Activated effector memory CD4-positive, alpha-beta T cell treated with anti-CD3 and anti-CD28 coated beads, Interleukin-2, amount 50 U/mL, for 16 hours (primary cell): ENCODE measurements around the gene COL27A1.
A peak's percentile ranks its signal among the peaks of the same experiment; 100 is the strongest.
"Not testable (repeated sequence)": the region's sequence is repeated elsewhere in the genome, so short reads cannot be mapped to it uniquely, and the experiment has no call there.

Experiments used
- DNase-seq: peaks from one replicate; pipeline ENCODE4 v3.0.0-alpha.2; 2020

The COL27A1 gene

GRCh38 chr9:114311571-114312512 lies 156.5 kb downstream of the COL27A1 start:
- peak; percentile 42 for DNase-seq

- DNase-seq: peak; percentile 2
Measured at GRCh38 chr9:114312513-114312875, 157.2 kb downstream of the COL27A1 start.

GRCh38 chr9:114313186-114313585 lies 157.8 kb downstream of the COL27A1 start:
- peak; percentile 6 for DNase-seq

GRCh38 chr9:114314256-114314867 lies 159.0 kb downstream of the COL27A1 start:
- peak; percentile 31 for DNase-seq

DNA sequence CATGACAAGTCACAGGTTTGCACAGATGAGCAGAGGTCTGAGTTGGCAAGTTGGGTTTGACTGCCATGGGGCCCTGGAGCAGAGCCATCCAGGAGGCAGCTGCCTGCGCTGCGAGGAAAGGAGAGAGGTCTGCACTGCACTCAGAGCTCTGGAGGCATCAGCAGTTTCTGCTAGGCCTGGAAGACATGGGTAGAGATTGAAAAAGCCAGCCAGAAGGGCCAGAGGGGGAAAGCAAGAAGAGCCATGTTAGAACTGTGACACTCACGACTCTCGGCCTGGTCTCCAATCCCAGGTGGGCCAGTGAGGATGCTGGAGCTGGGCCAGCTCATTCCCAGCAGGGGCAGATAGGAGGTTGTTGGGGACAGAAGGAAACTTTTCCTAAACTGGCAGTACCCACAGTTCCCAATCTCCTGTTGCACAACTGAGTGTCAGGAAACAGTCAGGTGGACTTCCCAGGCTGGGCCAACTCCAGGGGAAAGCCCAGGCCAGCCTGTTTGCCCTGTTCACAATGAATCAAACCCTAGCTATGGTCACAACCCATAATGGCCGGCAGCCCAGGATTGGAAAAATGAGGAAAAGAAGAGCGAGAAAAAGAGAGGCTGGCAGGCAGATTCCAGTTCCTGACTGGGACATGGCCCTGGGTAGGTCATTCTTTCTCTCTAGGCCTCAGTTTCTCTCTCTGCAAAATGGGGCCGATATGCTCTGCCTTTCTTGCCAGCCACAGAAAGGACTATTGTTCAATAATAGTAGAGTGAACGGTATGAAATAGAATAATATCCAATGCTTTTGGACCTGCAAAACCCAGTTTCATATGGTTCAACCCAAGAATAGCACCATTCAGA lies 159.8 kb downstream of the COL27A1 start:
- DNase-seq: peak; percentile 46

DNA sequence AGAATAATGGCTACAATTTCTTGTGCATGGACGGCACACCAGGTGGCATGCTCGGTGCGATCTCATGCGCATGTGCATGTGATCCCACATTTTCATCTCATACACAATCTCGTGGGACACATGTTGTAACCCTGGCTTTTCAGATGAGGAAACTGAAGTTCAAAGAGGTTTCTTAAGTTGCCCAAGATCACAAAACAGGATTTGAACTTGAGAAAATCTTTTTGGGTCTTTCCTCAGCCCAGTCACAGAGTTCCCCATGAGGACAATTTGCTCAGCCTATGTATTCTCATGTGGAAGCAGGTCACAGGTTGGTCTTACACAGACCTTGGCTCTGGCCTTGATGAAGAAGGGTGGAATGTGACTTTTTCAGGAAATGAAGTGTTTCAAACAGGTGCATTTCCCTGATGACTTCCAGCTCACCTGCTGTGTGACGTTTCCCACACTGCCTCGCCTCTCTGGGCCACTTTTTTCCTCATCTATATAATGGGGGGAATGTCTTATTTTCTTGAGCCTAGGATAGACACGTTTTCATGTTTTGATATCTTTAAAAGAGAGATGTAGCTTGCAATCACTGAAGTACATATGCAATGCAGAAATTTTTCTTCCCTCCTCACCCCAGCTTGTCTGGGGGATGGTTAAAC lies 160.5 kb downstream of the COL27A1 start:
- peak; percentile 34 for DNase-seq

GRCh38 chr9:114316605-114317230 lies 161.4 kb downstream of the COL27A1 start:
- DNase-seq: peak; percentile 53

DNA sequence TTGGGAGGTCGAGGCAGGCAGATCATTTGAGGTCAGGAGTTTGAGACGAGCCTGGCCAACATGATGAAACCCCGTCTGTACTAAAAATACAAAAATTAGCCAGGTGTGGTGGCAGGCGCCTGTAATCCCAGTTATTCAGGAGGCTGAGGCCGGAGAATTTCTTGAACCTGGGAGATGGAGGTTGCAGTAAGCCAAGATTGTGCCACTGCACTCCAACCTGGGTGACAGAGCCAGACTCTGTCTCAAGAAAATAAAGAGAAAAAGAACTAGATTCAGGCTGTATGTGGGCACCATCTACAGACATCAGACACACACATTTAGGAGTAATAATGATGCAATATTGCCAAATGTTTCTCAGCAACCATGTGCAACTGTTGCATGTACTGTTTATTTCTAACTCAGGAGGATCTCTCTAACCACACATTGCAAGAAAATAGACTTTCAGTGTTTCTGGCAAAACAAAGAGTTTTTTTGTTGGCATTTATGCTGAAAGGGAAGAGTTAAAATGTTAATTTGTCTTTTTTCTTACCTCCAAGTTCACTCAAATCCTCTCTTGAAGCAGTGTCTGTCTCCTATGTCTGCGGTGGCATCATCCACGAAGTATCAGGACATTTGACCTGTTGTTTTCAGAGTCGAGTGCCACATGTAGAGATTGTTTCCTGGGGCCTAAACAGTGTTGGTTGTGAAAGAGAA lies 162.5 kb downstream of the COL27A1 start:
- DNase-seq: peak; percentile 8

- DNase-seq: peak; percentile 25
Measured at GRCh38 chr9:114318416-114318815, 163.1 kb downstream of the COL27A1 start.

GRCh38 chr9:114319147-114319546 lies 163.8 kb downstream of the COL27A1 start:
- DNase-seq: peak; percentile 4

DNA sequence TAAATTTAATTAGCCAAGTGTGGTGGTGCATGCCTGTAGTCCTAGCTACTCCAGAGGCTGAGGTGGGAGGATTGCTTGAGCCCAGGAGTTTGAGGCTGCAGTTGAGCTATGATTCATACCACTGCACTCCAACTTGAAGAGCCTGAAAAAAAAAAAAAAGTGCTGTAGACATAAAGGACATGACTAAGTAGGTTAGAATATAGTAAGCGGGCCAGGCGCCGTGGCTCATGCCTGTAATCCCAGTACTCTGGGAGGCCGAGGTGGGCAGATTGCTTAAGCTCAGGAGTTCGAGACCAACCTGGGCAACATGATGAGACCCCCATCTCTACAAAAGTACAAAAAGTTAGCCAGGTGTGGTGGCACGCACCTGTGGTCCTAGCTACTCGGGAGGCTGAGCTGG lies 165.4 kb downstream of the COL27A1 start:
- DNase-seq: peak; percentile 6

- DNase-seq: no peak
Measured at GRCh38 chr9:114321759-114322158, 166.4 kb downstream of the COL27A1 start.

DNA sequence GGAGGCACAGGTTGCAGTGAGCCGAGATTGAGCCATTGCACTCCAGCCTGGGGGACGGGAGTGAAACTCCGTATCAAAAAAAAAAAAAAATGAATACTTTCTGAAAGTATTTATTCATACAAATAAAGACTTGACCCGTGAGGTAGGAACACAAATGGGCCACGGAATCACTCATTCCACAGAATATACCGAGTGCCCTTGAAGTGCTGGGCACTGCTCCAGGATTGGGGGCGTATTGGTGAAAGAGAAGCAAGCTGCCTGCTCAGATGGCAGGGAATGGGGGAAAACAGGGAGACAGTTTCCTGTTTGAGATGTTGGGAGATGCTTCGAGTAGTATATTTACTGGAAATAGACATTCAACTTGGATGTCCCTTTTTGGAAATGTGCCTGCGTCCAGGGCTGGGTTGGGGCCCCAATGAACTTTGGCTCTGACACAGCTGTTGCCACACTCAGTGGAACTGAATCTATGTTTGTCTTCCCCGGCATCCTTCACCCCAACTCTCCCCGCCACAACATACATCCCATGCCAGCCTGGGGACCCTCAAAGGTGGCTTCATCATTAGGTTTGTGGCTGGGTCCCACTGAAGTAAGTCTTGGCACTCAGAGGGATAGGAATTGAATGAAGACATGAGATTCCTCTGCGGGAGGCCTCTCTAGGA lies 167.0 kb downstream of the COL27A1 start:
- not testable (repeated sequence) for DNase-seq

DNA sequence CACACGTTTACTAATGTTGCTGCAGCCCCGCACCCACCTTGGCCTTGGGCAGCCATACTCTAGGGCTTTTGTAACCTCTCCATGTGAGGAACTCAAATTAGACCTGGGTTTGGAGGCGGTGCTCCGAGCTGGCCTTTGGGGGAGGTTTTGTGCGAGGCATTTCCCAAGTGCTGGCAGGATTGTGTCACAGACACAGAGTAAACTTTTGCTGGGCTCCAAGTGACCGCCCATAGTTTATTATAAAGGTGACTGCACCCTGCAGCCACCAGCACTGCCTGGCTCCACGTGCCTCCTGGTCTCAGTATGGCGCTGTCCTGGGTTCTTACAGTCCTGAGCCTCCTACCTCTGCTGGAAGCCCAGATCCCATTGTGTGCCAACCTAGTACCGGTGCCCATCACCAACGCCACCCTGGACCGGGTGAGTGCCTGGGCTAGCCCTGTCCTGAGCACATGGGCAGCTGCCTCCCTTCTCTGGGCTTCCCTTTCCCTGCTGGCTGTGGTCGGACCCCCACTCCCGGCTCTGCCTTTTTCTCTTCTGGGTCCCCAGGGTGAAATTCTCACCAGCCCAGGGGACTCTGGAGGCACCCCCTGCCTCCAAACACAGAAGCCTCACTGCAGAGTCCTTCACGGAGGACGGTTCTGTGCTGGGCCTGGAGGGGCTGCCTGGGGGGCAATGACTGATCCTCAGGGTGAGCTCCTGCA lies 167.6 kb downstream of the COL27A1 start, which contains the start of gene ORM1:
Gene ORM1, plus strand, starts transcription at position 268 of the 701 bp plus-strand sequence. Its CDS starts 36 bp downstream, at position 304.
- not testable (repeated sequence) for DNase-seq

DNA sequence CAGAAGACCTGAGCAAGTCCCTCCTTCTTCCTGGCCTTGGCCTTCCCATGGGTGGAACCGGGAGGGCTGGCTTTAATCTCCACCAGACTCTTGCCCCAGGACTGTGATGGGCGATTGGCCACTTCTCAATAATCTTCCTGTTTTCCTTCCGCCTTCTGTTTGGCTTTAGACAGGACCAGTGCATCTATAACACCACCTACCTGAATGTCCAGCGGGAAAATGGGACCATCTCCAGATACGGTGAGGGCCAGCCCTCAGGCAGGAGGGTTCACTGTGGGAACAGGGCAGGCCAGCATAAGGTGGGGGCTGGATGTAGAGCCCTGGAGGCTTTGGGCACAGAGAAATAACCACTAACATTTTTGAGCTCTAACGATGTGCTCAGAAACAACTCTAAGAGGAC lies 168.5 kb downstream of the COL27A1 start:
- not testable (repeated sequence) for DNase-seq

DNA sequence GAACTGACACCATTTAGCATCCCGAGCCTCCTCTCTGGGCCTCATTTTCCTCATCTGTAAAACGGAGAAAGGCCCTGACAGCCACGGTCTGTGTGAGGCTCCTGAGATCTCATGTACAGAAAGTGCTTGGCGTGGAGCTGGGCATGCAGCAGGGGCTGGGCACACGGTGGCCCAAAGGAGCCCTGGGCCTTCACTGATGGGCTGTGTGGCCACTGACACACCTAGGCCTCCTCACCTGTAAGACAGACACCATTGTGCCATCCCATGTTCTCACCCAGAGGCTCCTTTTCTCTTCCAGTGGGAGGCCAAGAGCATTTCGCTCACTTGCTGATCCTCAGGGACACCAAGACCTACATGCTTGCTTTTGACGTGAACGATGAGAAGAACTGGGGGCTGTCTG lies 169.2 kb downstream of the COL27A1 start:
- DNase-seq: no peak

DNA sequence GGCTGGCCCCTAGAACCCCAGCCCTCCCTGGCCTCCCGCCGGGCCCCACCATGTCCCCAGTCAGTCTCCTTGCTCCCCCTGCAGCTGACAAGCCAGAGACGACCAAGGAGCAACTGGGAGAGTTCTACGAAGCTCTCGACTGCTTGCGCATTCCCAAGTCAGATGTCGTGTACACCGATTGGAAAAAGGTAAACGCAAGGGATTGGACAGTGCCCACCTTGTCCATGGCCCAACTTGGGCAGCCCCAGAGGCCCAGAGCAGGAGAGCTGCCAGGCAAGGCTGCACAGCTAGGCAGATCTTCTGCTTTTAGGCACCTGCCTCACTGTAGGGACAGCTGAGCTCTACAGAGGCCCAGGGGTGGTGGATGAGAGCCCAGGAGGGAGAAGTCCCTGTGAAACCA lies 169.6 kb downstream of the COL27A1 start:
- not testable (repeated sequence) for DNase-seq

DNA sequence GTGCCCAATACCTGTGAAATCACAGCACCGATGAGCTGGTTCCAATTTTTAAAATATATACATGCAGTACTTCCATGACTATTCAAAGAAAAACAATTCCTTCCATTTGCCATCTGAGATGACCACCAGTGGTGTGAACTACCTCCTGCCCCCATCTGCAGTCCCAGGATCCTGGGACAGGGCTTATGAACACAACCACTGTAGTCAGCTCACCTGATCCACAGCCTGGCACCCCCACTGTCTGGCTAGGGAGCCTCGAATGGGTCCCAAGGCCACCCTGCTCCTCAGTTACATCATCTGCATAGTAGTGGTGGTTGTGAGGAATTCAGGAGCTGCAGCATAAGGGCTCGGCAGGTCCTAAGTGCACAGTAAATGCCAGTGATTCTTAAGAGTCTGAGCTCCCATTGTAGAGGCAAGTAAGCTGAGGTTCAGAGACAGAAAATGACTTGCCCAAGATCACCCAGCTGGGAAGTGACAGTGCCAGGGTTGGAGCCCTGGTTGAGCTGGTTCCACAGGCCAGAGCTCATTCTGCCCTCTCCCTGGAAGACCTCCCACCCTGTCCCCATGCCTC lies 170.4 kb downstream of the COL27A1 start:
- DNase-seq: not testable (repeated sequence)

GRCh38 chr9:114327749-114328148 lies 172.4 kb downstream of the COL27A1 start:
- no peak for DNase-seq

DNA sequence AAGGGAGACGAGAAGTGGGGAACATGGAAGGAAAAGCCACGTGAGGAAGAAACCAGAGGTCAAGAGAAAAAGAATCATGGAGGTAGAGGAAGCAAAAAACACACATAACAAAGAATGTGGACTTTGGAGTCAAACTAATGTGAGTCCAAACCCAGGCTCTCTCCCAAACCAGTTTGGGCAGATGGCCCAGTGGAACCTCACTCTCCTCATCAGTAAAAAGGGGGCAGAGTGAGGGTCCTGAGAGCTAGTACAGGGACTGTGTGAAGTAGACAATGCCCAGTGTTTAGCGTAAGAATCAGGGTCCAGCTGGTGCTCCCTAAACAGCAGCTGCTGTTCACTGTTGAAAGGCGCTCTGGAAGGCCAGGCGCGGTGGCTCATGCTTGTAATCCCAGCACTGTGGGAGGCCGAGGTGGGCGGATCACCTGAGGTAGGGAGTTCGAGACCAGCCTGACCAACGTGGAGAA lies 173.1 kb downstream of the COL27A1 start:
- DNase-seq: not testable (repeated sequence)
